ENCODE data around the gene ACMSD. TPM values are rescaled to one million over a fixed set of nuclear protein-coding genes. Genes with fewer than 3 reads are reported as not detected.

ACMSD gene
- total and polyA plus RNA-seq, 2 of the 13 experiments (the other 11 are each of a cell fraction or from before 2014, with no cell fraction given), result not detected

GRCh38 chr2:134899204-134899603 is 60.8 kb downstream of the ACMSD start:
- TF ChIP-seq FOXO4 (CRISPR knock-in tag; conservative IDR thresholded peaks at IDR 0.05) (no peak), HNF1A (IDR thresholded peaks at IDR 0.05; ENCODE audit: low read depth) (0 out of 2 replicates have a peak, but pooled peaks have one; percentile 18), HNF1A (CRISPR knock-in tag; IDR thresholded peaks at IDR 0.05; ENCODE audit: borderline replicate concordance) (no peak)
- in situ Hi-C loops (cut with HindIII; ENCODE audit: extremely low pct_ligation_motif_present, low pct_unique_long_range_greater_than_20kb), result loop anchor here (5.0 kb wide), 2 partner anchors 117 to 437 kb away; no protein-coding TSS in a partner anchor

More at GRCh38 chr2:134899204-134899603, 60.8 kb downstream of the ACMSD start:
- BruUV-seq (replicated peaks), result no TSS peak
- Histone ChIP-seq H3K27me3 (ENCODE audit: control insufficient read depth in 1 of 2, insufficient read depth in 2 of 2, low read length in 2 of 2) (no peaks in the 10 kb centered on the region), H3K4me3 (replicated peaks in 1 of 3; ENCODE audit: insufficient read depth in 1 of 3, low read depth in 2 of 3, low read length in 3 of 3) (no peak overlapping the region), H2AFZ (ENCODE audit: low read length) (no peak overlapping the region), H3K36me3 (replicated peaks in 1 of 2; ENCODE audit: control insufficient read depth in 1 of 2, insufficient read depth in 2 of 2, low read length in 2 of 2) (no peaks in the 10 kb centered on the region), H4K20me1 (ENCODE audit: insufficient read depth, low read length) (no peaks in the 10 kb centered on the region), H3K9ac (ENCODE audit: insufficient read depth, low read depth, low read length) (no peak overlapping the region), H3K27ac (ENCODE audit: extremely low read length, insufficient read depth, low read length) (no peak overlapping the region), H3K9me3 (ENCODE audit: low read length) (no peaks in the 10 kb centered on the region), H3K4me2 (ENCODE audit: low read depth, low read length) (no peak overlapping the region), H3K79me2 (ENCODE audit: insufficient read depth, low read length) (no peaks in the 10 kb centered on the region), H3K4me1 (ENCODE audit: insufficient read depth, low read length) (peaks cover 9% of the 10 kb centered on the region)
- intact Hi-C loops (cut with micrococcal nuclease; ENCODE audit: unreplicated experiment), result loop anchor here (2.0 to 5.0 kb wide), 2 partner anchors 242 to 438 kb away; no protein-coding TSS in a partner anchor
- no peak for FAIRE-seq
- ChIA-PET CTCF (ENCODE audit: low intra/inter-chr PET ratio, low total read pairs) (interaction anchor here (4.4 kb wide), 1 partner anchor 117 kb away, joined by 28 read pairs; no protein-coding TSS in a partner anchor), POLR2A (no interaction called here)
- no peak for DNase-seq (ENCODE audit: low spot score)
- no peak for ATAC-seq
